LNCaP clone FGC (cell line): ENCODE data around the gene RRN3.
A peak's percentile ranks its signal among the peaks of the same experiment; 100 is the strongest.

ENCODE experiments used
- DNase-seq: peaks from one replicate; pipeline ENCODE4 v3.0.0-alpha.2; 2011; ENCODE audit warnings: low read depth
- H3K4me3 ChIP-seq: 2 replicates; pipeline ENCODE4 v1.5.1; 2011; ENCODE audit warnings: mild to moderate bottlenecking, low read depth, low read length, control low read depth
- TF ChIP-seq, protein P1 (sequence below): IDR thresholded peaks from 2 replicates; pipeline ENCODE4 v1.5.1; 2012; ENCODE audit warnings: mild to moderate bottlenecking; ENCODE audit not compliant: control insufficient read depth, insufficient read depth; ENCODE audit errors: extremely low read depth

The RRN3 gene

DNA sequence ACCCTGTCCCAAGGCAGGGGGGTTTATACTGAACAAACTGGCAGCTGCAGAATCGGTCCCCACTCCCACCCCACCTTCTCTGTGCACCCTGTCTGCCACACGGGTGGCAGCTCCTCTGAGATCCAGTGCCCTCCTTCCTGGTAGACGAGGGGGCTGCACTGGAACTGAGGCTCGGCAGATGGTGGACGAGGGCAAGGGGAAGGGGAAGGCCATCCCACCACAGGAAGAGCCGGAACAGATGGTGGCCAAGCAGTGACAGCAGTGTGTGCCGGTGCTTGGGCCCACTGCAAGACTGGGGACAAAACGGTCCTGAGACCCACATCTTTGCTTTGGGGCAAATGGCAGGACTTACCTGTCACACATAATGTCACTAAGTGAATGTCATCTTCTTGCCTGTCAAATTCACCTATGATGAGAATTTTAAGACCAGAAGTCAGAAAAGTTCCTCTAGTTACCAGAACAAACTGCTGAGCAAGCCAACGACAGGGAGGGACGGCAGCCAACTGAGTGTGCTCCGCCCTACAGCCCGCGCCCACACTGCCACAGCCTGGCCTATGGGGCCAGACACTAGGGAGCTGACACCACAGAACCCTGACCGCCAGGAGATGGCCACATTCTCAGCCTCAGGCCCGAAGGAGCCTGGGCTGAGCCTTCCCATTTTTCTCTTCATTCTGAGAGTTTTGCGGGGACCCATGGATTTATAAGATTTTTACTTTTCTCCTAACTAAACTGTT lies 52.6 kb downstream of the RRN3 start:
- DNase-seq = peak; percentile 63
- H3K4me3 ChIP-seq = no peak overlapping the region
- TF ChIP-seq, protein P1, sequence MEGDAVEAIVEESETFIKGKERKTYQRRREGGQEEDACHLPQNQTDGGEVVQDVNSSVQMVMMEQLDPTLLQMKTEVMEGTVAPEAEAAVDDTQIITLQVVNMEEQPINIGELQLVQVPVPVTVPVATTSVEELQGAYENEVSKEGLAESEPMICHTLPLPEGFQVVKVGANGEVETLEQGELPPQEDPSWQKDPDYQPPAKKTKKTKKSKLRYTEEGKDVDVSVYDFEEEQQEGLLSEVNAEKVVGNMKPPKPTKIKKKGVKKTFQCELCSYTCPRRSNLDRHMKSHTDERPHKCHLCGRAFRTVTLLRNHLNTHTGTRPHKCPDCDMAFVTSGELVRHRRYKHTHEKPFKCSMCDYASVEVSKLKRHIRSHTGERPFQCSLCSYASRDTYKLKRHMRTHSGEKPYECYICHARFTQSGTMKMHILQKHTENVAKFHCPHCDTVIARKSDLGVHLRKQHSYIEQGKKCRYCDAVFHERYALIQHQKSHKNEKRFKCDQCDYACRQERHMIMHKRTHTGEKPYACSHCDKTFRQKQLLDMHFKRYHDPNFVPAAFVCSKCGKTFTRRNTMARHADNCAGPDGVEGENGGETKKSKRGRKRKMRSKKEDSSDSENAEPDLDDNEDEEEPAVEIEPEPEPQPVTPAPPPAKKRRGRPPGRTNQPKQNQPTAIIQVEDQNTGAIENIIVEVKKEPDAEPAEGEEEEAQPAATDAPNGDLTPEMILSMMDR = peak; percentile 50

DNA sequence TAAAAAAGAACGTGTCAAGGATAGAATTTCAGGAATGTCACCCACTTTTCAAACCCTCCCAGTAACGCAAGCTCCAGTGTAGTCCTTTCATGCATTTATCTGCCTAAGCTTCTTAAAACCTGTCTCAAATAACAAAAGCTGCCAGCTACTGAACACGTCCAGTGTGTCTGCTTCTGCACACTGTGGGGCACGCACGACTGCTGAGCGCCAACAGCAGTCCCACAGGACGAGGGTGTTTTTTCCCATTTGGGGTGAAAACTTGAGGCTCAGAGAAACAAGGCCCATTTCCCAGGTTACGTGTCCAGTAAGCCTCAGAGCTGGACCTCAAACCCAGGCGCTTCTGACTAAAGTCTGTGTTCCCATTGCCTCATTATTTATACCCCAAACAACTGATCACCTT lies 55.4 kb downstream of the RRN3 start:
- H3K4me3 ChIP-seq = no peak overlapping the region
- TF ChIP-seq, protein P1 = no peak
- DNase-seq = no peak

DNA sequence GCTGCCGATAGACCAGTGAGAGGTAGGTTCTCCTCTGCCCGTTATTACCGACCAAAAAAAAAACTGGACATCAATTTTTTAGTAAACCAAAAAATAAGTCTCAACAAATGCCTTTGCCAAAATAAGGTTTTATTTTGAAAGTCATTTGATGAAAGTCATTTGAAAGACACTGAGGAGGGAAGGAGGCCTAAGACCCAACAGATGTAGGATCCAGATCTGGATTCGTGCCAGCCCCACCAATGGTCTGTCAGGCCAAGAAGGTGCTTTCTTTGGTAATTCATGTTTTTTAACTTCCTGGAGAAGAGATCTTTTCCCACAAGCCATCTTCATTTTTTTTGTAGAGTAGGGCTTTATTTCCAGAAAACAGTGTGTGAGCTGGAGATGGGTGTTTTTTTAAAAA lies 56.3 kb downstream of the RRN3 start:
- H3K4me3 ChIP-seq = no peak overlapping the region
- DNase-seq = no peak
- TF ChIP-seq, protein P1 = no peak

DNA sequence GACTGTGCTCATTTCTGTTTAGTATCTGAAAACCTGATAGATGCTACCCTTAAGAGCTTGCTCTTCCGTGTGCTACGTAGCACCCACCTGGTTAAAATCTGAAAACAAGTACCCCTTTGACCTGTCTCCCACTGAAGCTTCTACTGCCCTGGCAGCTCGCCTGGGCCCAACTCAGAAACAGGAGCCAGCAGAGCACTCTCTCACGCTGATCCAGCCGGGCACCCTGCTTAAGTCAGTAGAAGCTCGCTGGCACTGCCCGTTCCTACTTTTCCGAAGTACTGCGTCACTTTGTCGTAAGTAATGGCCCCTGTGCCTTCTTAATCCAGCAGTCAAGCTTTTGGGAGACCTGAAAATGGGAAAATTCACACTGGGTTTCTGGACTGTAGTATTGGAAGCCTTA lies 57.1 kb downstream of the RRN3 start:
- DNase-seq = peak; percentile 64
- no peak overlapping the region for H3K4me3 ChIP-seq
- TF ChIP-seq, protein P1 = no peak

DNA sequence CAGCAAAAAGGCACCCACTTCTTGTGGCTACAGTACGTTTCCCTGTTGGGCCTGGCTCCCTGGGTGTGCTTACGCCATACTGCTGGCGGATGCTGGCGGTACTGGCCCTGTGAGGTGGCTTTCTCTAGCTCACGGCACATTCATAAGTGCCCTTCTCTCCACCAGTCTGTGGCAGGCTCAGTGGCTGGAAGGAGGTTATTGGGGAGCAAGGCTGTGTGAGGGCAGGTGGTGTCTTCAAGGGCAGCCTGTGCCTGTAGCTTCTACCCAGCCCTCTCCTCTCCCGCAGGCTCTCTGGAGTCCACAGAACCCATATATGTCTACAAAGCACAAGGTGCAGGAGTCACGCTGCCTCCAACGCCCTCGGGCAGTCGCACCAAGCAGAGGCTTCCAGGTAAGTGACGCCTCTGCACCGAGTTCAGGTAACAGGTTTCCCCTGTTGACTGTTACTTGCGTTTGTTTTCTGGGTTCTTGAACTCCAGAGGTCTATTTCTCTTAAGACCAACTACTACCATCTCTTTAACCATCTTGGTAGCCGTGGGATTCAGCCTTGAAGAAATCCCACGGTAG lies 58.8 kb downstream of the RRN3 start:
- TF ChIP-seq, protein P1 = no peak
- H3K4me3 ChIP-seq = no peak overlapping the region
- no peak for DNase-seq

DNA sequence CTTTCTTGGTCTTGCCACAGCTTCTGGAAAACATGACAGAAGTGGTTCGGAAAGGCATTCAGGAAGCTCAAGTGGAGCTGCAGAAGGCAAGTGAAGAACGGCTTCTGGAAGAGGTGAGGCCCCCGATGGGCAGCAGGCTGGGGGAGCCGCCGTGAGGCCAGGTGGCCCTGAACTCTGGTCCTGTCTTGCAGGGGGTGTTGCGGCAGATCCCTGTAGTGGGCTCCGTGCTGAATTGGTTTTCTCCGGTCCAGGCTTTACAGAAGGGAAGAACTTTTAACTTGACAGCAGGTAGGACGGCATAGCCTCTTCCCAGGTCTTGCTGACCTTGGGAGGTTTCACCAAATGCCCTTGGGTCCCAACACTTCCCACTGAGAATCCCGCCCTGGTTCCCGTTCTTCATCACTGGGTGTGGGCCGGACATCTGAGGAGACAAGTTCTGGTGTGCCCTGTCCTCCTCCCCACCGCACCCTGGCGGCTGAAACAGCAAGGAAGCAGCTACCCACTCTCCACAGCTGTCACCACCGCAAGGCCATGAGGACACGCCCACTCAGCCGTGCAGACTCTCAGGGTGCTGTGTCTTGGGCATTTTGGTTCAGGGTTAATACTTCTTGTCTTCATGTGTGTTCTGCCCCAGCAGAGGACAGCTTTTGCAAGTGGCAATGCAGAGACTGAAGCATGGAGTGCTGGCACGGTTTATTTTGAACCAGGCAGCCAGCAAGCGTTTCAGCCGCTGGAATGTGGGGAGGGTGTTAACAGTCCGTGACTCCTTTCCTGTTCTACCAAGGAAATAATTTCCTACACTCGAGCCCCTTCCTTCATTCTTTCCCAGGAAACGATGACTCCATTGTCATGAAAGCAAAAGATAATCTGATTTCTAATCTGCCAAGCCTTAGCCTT lies 59.6 kb downstream of the RRN3 start:
- TF ChIP-seq, protein P1 = no peak
- H3K4me3 ChIP-seq = no peak overlapping the region
- DNase-seq = no peak
